ENCODE results near the gene IGSF9. TPM values are rescaled to one million over a fixed set of nuclear protein-coding genes. Genes with fewer than 3 reads are reported as not detected.

The IGSF9 gene
- total RNA-seq, 1 donor from 2014 or later, result 2.1 TPM

- no peak overlapping the region for H3K4me3 ChIP-seq (ENCODE audit: insufficient read depth, low read depth, low read length)
- no peak overlapping the region for H3K4me3 Mint-ChIP-seq (ENCODE audit: unreplicated experiment)
- peaks cover 3% of the 10 kb centered on the region for H3K36me3 Mint-ChIP-seq (ENCODE audit: low read depth, unreplicated experiment)
- no peaks in the 10 kb centered on the region for H3K36me3 ChIP-seq (ENCODE audit: insufficient read depth, low read length)
- H3K27ac ChIP-seq (ENCODE audit: low read depth, low read length), result peak overlapping the region; percentile 74
- H3K27me3 ChIP-seq (ENCODE audit: insufficient read depth, low read length), result no peaks in the 10 kb centered on the region
- DNase-seq (ENCODE audit: low read depth) (peak; percentile 32), FAIRE-seq (no peak)
- TF ChIP-seq CTCF (IDR thresholded peaks at IDR 0.05; ENCODE audit: insufficient read depth, low read depth, low read length), result no peak
- no peak for TF ChIP-seq EZH2 (IDR thresholded peaks at IDR 0.05; ENCODE audit: insufficient read depth, low read length)
- peak overlapping the region; percentile 1 for H2AFZ ChIP-seq (ENCODE audit: low read depth, low read length)
- no peaks in the 10 kb centered on the region for H3K9me3 Mint-ChIP-seq (ENCODE audit: unreplicated experiment)
- peak overlapping the region; percentile 16 for H3K9ac ChIP-seq (ENCODE audit: low read length)
- H3K4me2 ChIP-seq (ENCODE audit: low read length), result peak overlapping the region; percentile 52
- peaks cover 25% of the 10 kb centered on the region for H3K4me1 ChIP-seq (ENCODE audit: insufficient read depth, low read length)
- no peaks in the 10 kb centered on the region for H3K79me2 ChIP-seq (ENCODE audit: insufficient read depth, low read length)
- H3K27me3 Mint-ChIP-seq (ENCODE audit: low read depth, unreplicated experiment), result no peaks in the 10 kb centered on the region
- peaks cover 10% of the 10 kb centered on the region for H3K4me1 Mint-ChIP-seq (ENCODE audit: low read depth, unreplicated experiment)
- H3K9me3 ChIP-seq (ENCODE audit: insufficient read depth, low read depth, low read length), result no peaks in the 10 kb centered on the region
- H4K20me1 ChIP-seq (ENCODE audit: insufficient read depth, low read length), result no peaks in the 10 kb centered on the region
- no peak overlapping the region for H3K27ac Mint-ChIP-seq (ENCODE audit: unreplicated experiment)
Observed at GRCh38 chr1:159882527-159882862, 62.9 kb downstream of the IGSF9 start.

DNA sequence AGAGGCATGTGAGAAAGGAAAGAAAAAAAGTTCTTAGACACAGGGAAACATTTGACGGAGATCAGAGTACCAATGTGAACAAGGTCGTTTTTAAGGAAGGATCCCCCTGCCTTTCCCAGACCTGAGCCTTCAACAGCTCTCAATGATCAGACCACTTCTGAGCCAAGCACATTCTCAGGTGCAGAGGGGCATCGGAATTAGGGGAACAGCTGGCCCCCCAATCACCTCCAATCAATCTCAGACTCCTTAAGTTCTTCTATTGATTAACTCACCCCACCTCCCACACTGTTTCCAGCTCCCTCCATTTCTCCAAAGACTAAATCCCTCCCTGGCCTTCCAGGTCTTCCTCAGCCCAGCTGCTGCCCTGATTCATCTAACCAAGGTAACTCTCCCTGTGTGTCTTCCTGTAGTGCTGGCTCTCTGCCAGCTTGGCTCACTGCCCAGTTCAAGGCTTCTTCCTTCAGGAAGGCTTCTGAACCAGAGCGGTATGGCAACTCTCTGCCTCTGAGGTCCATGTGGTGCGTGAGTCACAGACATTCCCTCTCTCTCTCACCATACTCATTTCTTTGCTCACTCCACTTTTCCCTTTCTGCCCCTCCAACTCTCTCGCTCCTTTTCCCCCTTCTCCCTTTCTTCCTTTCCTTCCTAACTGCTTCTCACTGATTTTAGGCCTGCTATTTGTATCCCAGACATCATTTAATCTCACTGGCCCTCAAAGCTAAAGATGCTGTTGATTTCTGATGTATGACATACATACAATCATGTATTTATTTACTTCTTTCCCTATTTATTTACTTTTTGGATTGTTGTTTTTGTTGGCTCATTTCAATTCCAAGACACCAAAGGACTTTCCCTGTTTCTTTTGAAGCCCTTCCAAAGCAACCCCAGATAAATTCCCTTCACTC is 63.5 kb downstream of the IGSF9 start:
- TF ChIP-seq CTCF (IDR thresholded peaks at IDR 0.05; ENCODE audit: insufficient read depth, low read depth, low read length) (no peak), EZH2 (IDR thresholded peaks at IDR 0.05; ENCODE audit: insufficient read depth, low read length) (no peak)
- FAIRE-seq, result peak; percentile 96

DNA sequence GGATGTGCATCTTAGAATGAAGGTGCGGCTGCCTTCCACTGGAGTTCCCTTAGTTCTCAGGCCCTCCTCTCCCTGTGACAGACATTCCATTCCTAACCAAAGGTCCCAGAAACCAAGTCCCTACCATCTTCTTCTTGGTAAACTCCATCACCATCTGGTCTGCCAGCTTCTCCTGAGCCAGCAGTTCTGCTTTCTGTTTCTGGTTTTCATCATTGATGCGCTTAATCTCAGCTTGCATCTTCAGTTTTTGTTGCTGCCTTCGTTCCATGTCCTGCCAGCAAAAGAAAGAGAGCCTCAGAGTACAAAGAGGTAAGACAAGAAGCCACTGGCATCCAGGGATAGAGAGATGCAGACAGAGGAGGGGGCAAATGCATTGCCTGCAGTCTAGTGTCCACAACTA is 65.0 kb downstream of the IGSF9 start:
- Mint-ChIP-seq H3K9me3 (ENCODE audit: unreplicated experiment) (no peaks in the 10 kb centered on the region), H3K36me3 (ENCODE audit: low read depth, unreplicated experiment) (peaks cover 2% of the 10 kb centered on the region), H3K4me3 (ENCODE audit: unreplicated experiment) (no peak overlapping the region), H3K27ac (ENCODE audit: unreplicated experiment) (no peak overlapping the region), H3K4me1 (ENCODE audit: low read depth, unreplicated experiment) (peaks cover 17% of the 10 kb centered on the region), H3K27me3 (ENCODE audit: low read depth, unreplicated experiment) (peaks cover 2% of the 10 kb centered on the region)
- Histone ChIP-seq H3K4me2 (ENCODE audit: low read length) (peak overlapping the region; percentile 34), H3K36me3 (ENCODE audit: insufficient read depth, low read length) (no peaks in the 10 kb centered on the region), H4K20me1 (ENCODE audit: insufficient read depth, low read length) (no peaks in the 10 kb centered on the region), H3K4me1 (ENCODE audit: insufficient read depth, low read length) (peaks cover 25% of the 10 kb centered on the region), H2AFZ (ENCODE audit: low read depth, low read length) (no peak overlapping the region), H3K27me3 (ENCODE audit: insufficient read depth, low read length) (no peaks in the 10 kb centered on the region), H3K27ac (ENCODE audit: low read depth, low read length) (no peak overlapping the region), H3K4me3 (ENCODE audit: insufficient read depth, low read depth, low read length) (no peak overlapping the region), H3K9me3 (ENCODE audit: insufficient read depth, low read depth, low read length) (no peaks in the 10 kb centered on the region), H3K9ac (ENCODE audit: low read length) (no peak overlapping the region), H3K79me2 (ENCODE audit: insufficient read depth, low read length) (no peaks in the 10 kb centered on the region)
- DNase-seq (ENCODE audit: low read depth) (no peak), FAIRE-seq (no peak)
- TF ChIP-seq CTCF (IDR thresholded peaks at IDR 0.05; ENCODE audit: insufficient read depth, low read depth, low read length) (no peak), EZH2 (IDR thresholded peaks at IDR 0.05; ENCODE audit: insufficient read depth, low read length) (no peak)

More for the DNA sequence above, 63.5 kb downstream of the IGSF9 start:
- Mint-ChIP-seq H3K36me3 (ENCODE audit: low read depth, unreplicated experiment) (peaks cover 3% of the 10 kb centered on the region), H3K4me3 (ENCODE audit: unreplicated experiment) (no peak overlapping the region), H3K27me3 (ENCODE audit: low read depth, unreplicated experiment) (no peaks in the 10 kb centered on the region), H3K27ac (ENCODE audit: unreplicated experiment) (no peak overlapping the region), H3K4me1 (ENCODE audit: low read depth, unreplicated experiment) (peaks cover 10% of the 10 kb centered on the region), H3K9me3 (ENCODE audit: unreplicated experiment) (no peaks in the 10 kb centered on the region)
- H2AFZ ChIP-seq (ENCODE audit: low read depth, low read length), result no peak overlapping the region
- no peaks in the 10 kb centered on the region for H4K20me1 ChIP-seq (ENCODE audit: insufficient read depth, low read length)
- no peaks in the 10 kb centered on the region for H3K36me3 ChIP-seq (ENCODE audit: insufficient read depth, low read length)
- peaks cover 25% of the 10 kb centered on the region for H3K4me1 ChIP-seq (ENCODE audit: insufficient read depth, low read length)
- H3K27me3 ChIP-seq (ENCODE audit: insufficient read depth, low read length), result no peaks in the 10 kb centered on the region
- H3K4me2 ChIP-seq (ENCODE audit: low read length), result peak overlapping the region; percentile 52
- H3K9ac ChIP-seq (ENCODE audit: low read length), result peak overlapping the region; percentile 16
- DNase-seq (ENCODE audit: low read depth), result peak; percentile 99
- peak overlapping the region; percentile 74 for H3K27ac ChIP-seq (ENCODE audit: low read depth, low read length)
- no peak overlapping the region for H3K4me3 ChIP-seq (ENCODE audit: insufficient read depth, low read depth, low read length)
- no peaks in the 10 kb centered on the region for H3K9me3 ChIP-seq (ENCODE audit: insufficient read depth, low read depth, low read length)
- H3K79me2 ChIP-seq (ENCODE audit: insufficient read depth, low read length), result no peaks in the 10 kb centered on the region
